MCF 10A (cell line): ENCODE measurements around the gene CBX4. TPM values are rescaled to one million over a fixed set of nuclear protein-coding genes. Genes with fewer than 3 reads are reported as not detected.

Experiments used
- BruUV-seq: library from RNA; stranded (reverse); fragments of 400-500 nt; replicated peaks from 2 replicates; lab custom pipeline; 2021; lab: Mats Ljungman, UMichigan
- CTCF ChIA-PET: fragments of 300-600 bp; sonication (Branson Sonifier 250); formaldehyde crosslinking; extraction: SDS; loops from one replicate; lab custom pipeline; 2021; ENCODE audit warnings: antibody characterized with exemption, inconsistent platforms; lab: Yijun Ruan, JAX
- POLR2A ChIA-PET: fragments of 300-600, 350-650 bp; sonication (Branson Sonifier 250); formaldehyde crosslinking; extraction: SDS; loops from one replicate; lab custom pipeline; 2020; ENCODE audit warnings: antibody characterized with exemption, inconsistent platforms; lab: Yijun Ruan, JAX
- DNase-seq: peaks from one replicate; pipeline ENCODE4 v3.0.0-alpha.2; 2018; ENCODE audit not compliant: unreplicated experiment
- H3K27ac Mint-ChIP-seq: one replicate; pipeline ENCODE4 v1.8.0; 2022; ENCODE audit warnings: mild to moderate bottlenecking, low read depth, mixed read lengths; ENCODE audit not compliant: unreplicated experiment
- H3K27me3 Mint-ChIP-seq: one replicate; pipeline ENCODE4 v1.8.0; 2022; ENCODE audit warnings: mixed read lengths; ENCODE audit not compliant: insufficient read depth, unreplicated experiment
- H3K36me3 Mint-ChIP-seq: one replicate; pipeline ENCODE4 v1.8.0; 2022; ENCODE audit warnings: mild to moderate bottlenecking, moderate library complexity, mixed read lengths; ENCODE audit not compliant: insufficient read depth, unreplicated experiment
- H3K4me1 Mint-ChIP-seq: one replicate; pipeline ENCODE4 v1.8.0; 2022; ENCODE audit warnings: mixed read lengths; ENCODE audit not compliant: insufficient read depth, unreplicated experiment
- H3K4me3 Mint-ChIP-seq: one replicate; pipeline ENCODE4 v1.8.0; 2022; ENCODE audit warnings: mild to moderate bottlenecking, moderate library complexity, mixed read lengths; ENCODE audit not compliant: unreplicated experiment
- H3K9me3 Mint-ChIP-seq: one replicate; pipeline ENCODE4 v1.8.0; 2022; ENCODE audit warnings: mixed read lengths; ENCODE audit not compliant: unreplicated experiment
- intact Hi-C: fragments of 100-400 bp; cut with micrococcal nuclease; formaldehyde crosslinking; loops from 2 replicates; pipeline ENCODE4 v1.14.1; 2022
- total RNA-seq: library from RNA; stranded (reverse); gene quantifications from 2 replicates; pipeline ENCODE4 v1.2.3, GENCODE V29; 2022
- TF ChIP-seq, protein P1 (sequence below): fragments of 200-600 bp; IDR thresholded peaks from one replicate; pipeline ENCODE4 v1.8.0; 2022; ENCODE audit warnings: antibody characterized with exemption, mild to moderate bottlenecking; ENCODE audit not compliant: unreplicated experiment

Gene CBX4
- total RNA-seq, 1 experiment from 2014 or later = 89.7 TPM

- Mint-ChIP-seq H3K9me3 (no peaks in the 10 kb centered on the region), H3K27ac (no peak overlapping the region), H3K27me3 (no peaks in the 10 kb centered on the region), H3K4me1 (no peaks in the 10 kb centered on the region), H3K36me3 (no peaks in the 10 kb centered on the region), H3K4me3 (no peak overlapping the region)
- POLR2A ChIA-PET = interaction anchor here (1.2 kb wide), 1 partner anchor 14 kb away, joined by 3 read pairs; no protein-coding TSS in a partner anchor
- TF ChIP-seq, protein P1, sequence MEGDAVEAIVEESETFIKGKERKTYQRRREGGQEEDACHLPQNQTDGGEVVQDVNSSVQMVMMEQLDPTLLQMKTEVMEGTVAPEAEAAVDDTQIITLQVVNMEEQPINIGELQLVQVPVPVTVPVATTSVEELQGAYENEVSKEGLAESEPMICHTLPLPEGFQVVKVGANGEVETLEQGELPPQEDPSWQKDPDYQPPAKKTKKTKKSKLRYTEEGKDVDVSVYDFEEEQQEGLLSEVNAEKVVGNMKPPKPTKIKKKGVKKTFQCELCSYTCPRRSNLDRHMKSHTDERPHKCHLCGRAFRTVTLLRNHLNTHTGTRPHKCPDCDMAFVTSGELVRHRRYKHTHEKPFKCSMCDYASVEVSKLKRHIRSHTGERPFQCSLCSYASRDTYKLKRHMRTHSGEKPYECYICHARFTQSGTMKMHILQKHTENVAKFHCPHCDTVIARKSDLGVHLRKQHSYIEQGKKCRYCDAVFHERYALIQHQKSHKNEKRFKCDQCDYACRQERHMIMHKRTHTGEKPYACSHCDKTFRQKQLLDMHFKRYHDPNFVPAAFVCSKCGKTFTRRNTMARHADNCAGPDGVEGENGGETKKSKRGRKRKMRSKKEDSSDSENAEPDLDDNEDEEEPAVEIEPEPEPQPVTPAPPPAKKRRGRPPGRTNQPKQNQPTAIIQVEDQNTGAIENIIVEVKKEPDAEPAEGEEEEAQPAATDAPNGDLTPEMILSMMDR = no peak
- no peak for DNase-seq
- CTCF ChIA-PET = interaction anchor here (1.2 to 1.4 kb wide), 2 partner anchors 12 to 14 kb away, joined by 3 to 4 read pairs; no protein-coding TSS in a partner anchor
- BruUV-seq = no TSS peak
- intact Hi-C loops = no loop called here
These were observed 16.6 kb downstream of the CBX4 start for GRCh38 chr17:79822583-79823124.

DNA sequence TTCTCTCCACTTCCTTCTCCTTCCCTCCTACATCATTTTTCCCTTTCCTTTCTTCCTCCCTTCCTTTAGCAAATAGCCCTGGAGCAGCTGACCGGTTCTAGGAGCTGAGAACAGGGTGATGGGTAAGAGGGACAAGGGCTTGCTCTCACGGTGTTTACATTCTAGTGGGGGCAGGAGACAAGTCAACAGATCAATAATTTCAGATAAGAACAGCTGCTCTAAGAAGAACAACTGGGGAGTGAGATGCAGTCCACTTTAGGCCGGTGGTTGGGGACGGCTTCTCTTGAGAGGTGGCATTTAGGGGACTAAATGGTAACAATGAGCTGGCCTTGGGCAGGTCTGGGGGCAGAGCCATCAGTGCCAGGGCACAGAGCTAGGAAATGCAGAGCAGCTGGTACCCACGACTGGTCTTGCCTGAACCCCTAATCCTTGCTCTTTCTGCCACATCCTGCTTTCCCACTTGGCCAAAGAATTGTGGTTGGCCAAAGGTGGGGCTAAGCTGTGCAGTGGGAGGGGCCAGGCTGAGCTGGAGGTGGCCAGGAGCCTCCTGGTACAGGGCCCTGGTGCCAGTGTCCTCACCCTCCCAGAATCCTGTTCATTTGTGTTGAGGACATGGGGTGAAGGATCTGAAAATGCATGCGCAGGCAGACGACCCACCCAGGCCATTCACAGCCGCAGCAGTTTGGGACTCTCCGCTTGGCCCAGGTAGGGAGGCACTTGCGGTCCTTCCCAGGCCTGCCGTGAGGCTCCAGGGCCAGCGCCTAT lies 17.7 kb downstream of the CBX4 start:
- Mint-ChIP-seq H3K4me1 (no peaks in the 10 kb centered on the region), H3K27me3 (no peaks in the 10 kb centered on the region), H3K4me3 (no peak overlapping the region), H3K27ac (no peak overlapping the region), H3K9me3 (no peaks in the 10 kb centered on the region), H3K36me3 (no peaks in the 10 kb centered on the region)
- no peak for DNase-seq
- BruUV-seq = no TSS peak
- POLR2A ChIA-PET = interaction anchor here (0.5 to 1.2 kb wide), 5 partner anchors 16 to 172 kb away, joined by 3 to 5 read pairs (median 3); no protein-coding TSS in a partner anchor
- intact Hi-C loops = no loop called here
- CTCF ChIA-PET = interaction anchor here (0.6 to 1.4 kb wide), 3 partner anchors 13 to 170 kb away, joined by 3 to 5 read pairs (median 4); no protein-coding TSS in a partner anchor
- TF ChIP-seq, protein P1 = no peak

- intact Hi-C loops = no loop called here
- H3K9me3 Mint-ChIP-seq = no peaks in the 10 kb centered on the region
These were observed 18.3 kb downstream of the CBX4 start for GRCh38 chr17:79820959-79821330.

More at GRCh38 chr17:79820959-79821330, 18.3 kb downstream of the CBX4 start:
- Mint-ChIP-seq H3K27ac (no peak overlapping the region), H3K4me3 (no peak overlapping the region), H3K27me3 (no peaks in the 10 kb centered on the region), H3K36me3 (no peaks in the 10 kb centered on the region), H3K4me1 (no peaks in the 10 kb centered on the region)
- TF ChIP-seq, protein P1 = no peak
- ChIA-PET POLR2A (interaction anchor here (0.5 to 2.3 kb wide), 4 partner anchors 16 to 172 kb away, joined by 3 to 6 read pairs (median 4); no protein-coding TSS in a partner anchor), CTCF (interaction anchor here (0.6 kb wide), 1 partner anchor 79 kb away, joined by 3 read pairs; no protein-coding TSS in a partner anchor)
- DNase-seq = no peak
- no TSS peak for BruUV-seq
